Karpas-422 (cell line): Measurements from ENCODE around the gene LCE2D. TPM values are rescaled to one million over a fixed set of nuclear protein-coding genes. Genes with fewer than 3 reads are reported as not detected.
"Not testable (repeated sequence)": the region's sequence is repeated elsewhere in the genome, so short reads cannot be mapped to it uniquely, and the experiment has no call there.

Experiments
- DNase-seq: peaks from one replicate; pipeline ENCODE4 v3.0.0-alpha.2; 2015
- H2AFZ ChIP-seq: fragments of 200-600 bp; sonication (generic); 2 replicates; pipeline ENCODE4 v1.6.1; 2014; ENCODE audit warnings: antibody characterized with exemption, low read length, mixed read lengths
- H3K27ac ChIP-seq: fragments of 200-600 bp; sonication (generic); 2 replicates; pipeline ENCODE4 v1.5.1; 2014; ENCODE audit warnings: mild to moderate bottlenecking, low read length, moderate library complexity
- H3K27me3 ChIP-seq: fragments of 200-600 bp; sonication (generic); 2 replicates; pipeline ENCODE4 v1.6.1; 2014; ENCODE audit warnings: low read length, mixed read lengths
- H3K36me3 ChIP-seq: fragments of 200-600 bp; sonication (generic); 2 replicates; pipeline ENCODE4 v1.6.1; 2014; ENCODE audit warnings: low read length, mixed read lengths; ENCODE audit not compliant: insufficient read depth
- H3K4me1 ChIP-seq: fragments of 200-600 bp; sonication (generic); 2 replicates; pipeline ENCODE4 v1.6.1; 2014; ENCODE audit warnings: mild to moderate bottlenecking, low read length, mixed read lengths
- H3K4me2 ChIP-seq: fragments of 200-600 bp; sonication (generic); 2 replicates; pipeline ENCODE4 v1.6.1; 2014; ENCODE audit warnings: low read length, low read depth, mild to moderate bottlenecking; ENCODE audit not compliant: poor library complexity, severe bottlenecking
- H3K4me3 ChIP-seq: fragments of 200-600 bp; sonication (generic); 2 replicates; pipeline ENCODE4 v1.5.1; 2014; ENCODE audit warnings: mild to moderate bottlenecking, antibody characterized with exemption, low read length, mixed read lengths
- H3K79me2 ChIP-seq: fragments of 200-600 bp; sonication (generic); 2 replicates; pipeline ENCODE4 v1.6.1; 2014; ENCODE audit warnings: mild to moderate bottlenecking, low read length, mixed read lengths
- H3K9ac ChIP-seq: fragments of 200-600 bp; sonication (generic); 2 replicates; pipeline ENCODE4 v1.6.0; 2014; ENCODE audit warnings: low read length
- H3K9me2 ChIP-seq: fragments of 200-600 bp; sonication (generic), shearing (Covaris generic); replicated peaks from 2 replicates; pipeline ENCODE4 v1.6.0; 2014; ENCODE audit warnings: mild to moderate bottlenecking, low read length, moderate library complexity; ENCODE audit not compliant: insufficient read depth
- H3K9me3 ChIP-seq: fragments of 300-700, 200-600 bp; sonication (generic); 2 replicates; pipeline ENCODE4 v1.6.1; 2014; ENCODE audit warnings: low read length, mixed read lengths
- H4K20me1 ChIP-seq: fragments of 200-600 bp; sonication (generic); 2 replicates; pipeline ENCODE4 v1.6.1; 2014; ENCODE audit warnings: mild to moderate bottlenecking, antibody characterized with exemption, low read length, low read depth; ENCODE audit not compliant: insufficient read depth
- total RNA-seq: library from RNA; depleted of rRNA; stranded (reverse); fragments of >200 nt; shearing (Covaris generic); gene quantifications from 2 replicates; pipeline ENCODE4 v1.2.3, GENCODE V29; 2014; ENCODE audit warnings: low replicate concordance

LCE2D gene
- total RNA-seq, 1 experiment from 2014 or later: not detected

- Histone ChIP-seq H3K4me3 (no peak overlapping the region), H3K27me3 (no peaks in the 10 kb centered on the region), H4K20me1 (no peaks in the 10 kb centered on the region), H3K27ac (no peak overlapping the region), H3K9ac (no peak overlapping the region), H3K4me2 (no peak overlapping the region), H2AFZ (no peak overlapping the region), H3K36me3 (no peaks in the 10 kb centered on the region), H3K9me3 (no peaks in the 10 kb centered on the region), H3K9me2 (no peaks in the 10 kb centered on the region), H3K79me2 (no peaks in the 10 kb centered on the region), H3K4me1 (no peaks in the 10 kb centered on the region)
- no peak for DNase-seq
Observed at GRCh38 chr1:152643945-152644344, 19.2 kb upstream of the LCE2D start.

DNA sequence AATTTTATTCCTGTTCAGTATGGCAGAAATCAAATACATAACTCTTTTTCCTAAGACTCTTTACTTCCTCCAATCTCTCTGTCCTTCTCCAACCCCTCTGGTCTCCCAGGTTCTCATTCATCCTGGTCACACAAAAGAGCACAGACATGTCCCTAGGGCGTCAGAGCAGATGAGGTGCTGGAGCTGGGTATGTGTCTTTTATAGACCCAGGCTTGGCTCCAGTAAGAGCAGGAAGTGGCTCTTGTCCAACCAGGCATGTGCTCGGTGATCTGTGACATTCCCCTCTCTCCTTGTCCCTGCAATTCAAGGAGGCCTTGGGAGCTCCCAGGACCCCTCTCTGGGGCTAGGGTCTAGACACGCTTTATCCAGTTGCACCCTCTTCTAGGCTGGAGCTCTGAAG lies 18.0 kb upstream of the LCE2D start:
- Histone ChIP-seq H3K9me3 (no peaks in the 10 kb centered on the region), H3K27ac (no peak overlapping the region), H3K4me1 (no peaks in the 10 kb centered on the region), H3K4me2 (no peak overlapping the region), H3K4me3 (no peak overlapping the region), H4K20me1 (no peaks in the 10 kb centered on the region), H2AFZ (no peak overlapping the region), H3K9me2 (no peaks in the 10 kb centered on the region), H3K36me3 (no peaks in the 10 kb centered on the region), H3K79me2 (no peaks in the 10 kb centered on the region), H3K9ac (no peak overlapping the region), H3K27me3 (no peaks in the 10 kb centered on the region)
- no peak for DNase-seq

DNA sequence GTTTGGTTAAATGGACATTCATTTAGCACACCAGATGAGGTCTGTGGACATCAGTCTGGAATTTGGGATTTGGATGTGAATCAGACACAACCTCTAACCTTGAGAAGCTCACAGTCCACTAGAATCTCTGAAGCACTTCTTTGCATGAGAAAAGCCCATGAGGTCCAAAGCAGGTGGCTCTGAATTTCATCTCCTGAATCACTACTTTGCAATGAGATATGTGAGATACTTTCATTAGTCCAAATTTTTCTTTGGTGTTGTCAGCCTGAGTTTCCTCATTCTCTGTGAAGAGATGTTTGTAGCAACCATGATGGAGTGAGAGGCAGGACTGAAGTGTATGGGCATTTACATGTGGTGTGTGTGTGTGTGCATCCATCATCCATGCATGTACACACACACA lies 16.5 kb upstream of the LCE2D start:
- no peaks in the 10 kb centered on the region for H3K9me3 ChIP-seq
- H3K4me2 ChIP-seq: no peak overlapping the region
- no peak overlapping the region for H3K27ac ChIP-seq
- H2AFZ ChIP-seq: no peak overlapping the region
- no peak overlapping the region for H3K4me3 ChIP-seq
- no peaks in the 10 kb centered on the region for H3K9me2 ChIP-seq
- H3K79me2 ChIP-seq: no peaks in the 10 kb centered on the region
- no peak overlapping the region for H3K9ac ChIP-seq
- no peaks in the 10 kb centered on the region for H3K4me1 ChIP-seq
- no peak for DNase-seq
- H3K36me3 ChIP-seq: no peaks in the 10 kb centered on the region
- no peaks in the 10 kb centered on the region for H3K27me3 ChIP-seq
- H4K20me1 ChIP-seq: no peaks in the 10 kb centered on the region

DNA sequence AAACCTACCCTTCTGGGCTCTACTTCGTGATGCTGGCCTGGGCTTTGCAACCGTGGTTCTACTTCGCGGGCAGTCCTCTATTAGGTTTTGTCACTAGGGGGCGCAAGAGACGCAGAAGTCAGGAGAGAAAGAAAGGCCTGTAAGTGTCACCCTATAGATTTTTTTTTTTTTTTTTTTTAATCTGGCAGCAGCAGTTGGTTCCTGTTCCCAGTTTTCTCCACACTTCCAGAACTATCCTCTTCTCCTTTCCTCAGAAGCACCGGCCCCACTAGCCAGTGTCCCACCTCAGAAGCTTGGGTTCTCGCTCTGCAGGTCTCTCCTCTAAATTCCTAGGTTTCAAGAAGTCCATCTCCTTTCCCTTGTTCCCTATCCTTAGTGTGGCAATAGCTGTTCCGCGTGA lies 9.1 kb upstream of the LCE2D start:
- Histone ChIP-seq H3K27ac (no peak overlapping the region), H3K4me3 (no peak overlapping the region), H3K9me2 (no peaks in the 10 kb centered on the region), H3K9me3 (no peaks in the 10 kb centered on the region), H3K4me2 (no peak overlapping the region), H4K20me1 (no peaks in the 10 kb centered on the region), H3K27me3 (no peaks in the 10 kb centered on the region), H2AFZ (no peak overlapping the region), H3K9ac (no peak overlapping the region), H3K36me3 (no peaks in the 10 kb centered on the region), H3K79me2 (no peaks in the 10 kb centered on the region), H3K4me1 (no peaks in the 10 kb centered on the region)
- peak; percentile 91 for DNase-seq

DNA sequence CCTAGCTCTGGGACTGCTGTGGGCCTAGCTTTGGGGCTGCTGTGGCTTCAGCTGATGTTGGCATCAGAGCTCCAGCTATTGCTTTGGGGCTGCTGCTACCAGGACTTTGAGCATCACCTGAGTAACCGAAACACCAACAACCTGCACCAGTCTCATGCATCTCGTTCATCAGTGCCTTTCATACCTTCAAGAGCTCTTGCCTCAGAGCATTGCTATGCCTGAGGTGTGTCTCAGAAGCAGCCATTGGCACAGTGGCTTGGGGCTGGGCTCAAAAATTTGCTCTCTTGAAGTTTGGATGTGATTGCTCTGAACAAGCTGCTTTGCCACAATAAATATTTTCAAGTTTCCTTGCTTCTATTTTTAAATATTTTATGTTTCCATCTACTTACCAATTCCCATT lies 6.7 kb upstream of the LCE2D start:
- no peak overlapping the region for H3K4me2 ChIP-seq
- no peaks in the 10 kb centered on the region for H4K20me1 ChIP-seq
- H3K27ac ChIP-seq: no peak overlapping the region
- H3K4me1 ChIP-seq: no peaks in the 10 kb centered on the region
- no peaks in the 10 kb centered on the region for H3K36me3 ChIP-seq
- no peak overlapping the region for H2AFZ ChIP-seq
- H3K27me3 ChIP-seq: no peaks in the 10 kb centered on the region
- no peaks in the 10 kb centered on the region for H3K79me2 ChIP-seq
- H3K4me3 ChIP-seq: no peak overlapping the region
- no peak for DNase-seq
- no peak overlapping the region for H3K9ac ChIP-seq
- H3K9me3 ChIP-seq: no peaks in the 10 kb centered on the region
- no peaks in the 10 kb centered on the region for H3K9me2 ChIP-seq

DNA sequence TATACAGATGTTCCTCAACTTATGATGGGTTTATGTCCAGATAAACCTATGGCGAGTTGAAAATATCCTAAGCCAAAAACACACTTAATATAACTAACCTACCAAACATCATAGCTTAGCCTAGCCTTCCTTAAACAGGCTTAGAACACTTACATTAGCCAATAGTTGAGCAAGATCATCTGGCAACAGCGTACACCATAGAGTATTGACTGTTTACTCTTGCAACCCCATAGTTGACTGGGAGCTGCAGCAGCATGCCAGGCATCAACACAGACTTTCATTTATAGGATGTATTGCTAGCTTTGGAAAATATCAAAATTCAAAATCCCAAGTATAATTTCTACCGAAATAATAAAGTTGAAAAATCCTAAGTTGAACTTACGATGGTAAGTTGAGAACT lies 5.5 kb upstream of the LCE2D start:
- Histone ChIP-seq H3K4me3 (no peak overlapping the region), H3K4me1 (no peaks in the 10 kb centered on the region), H4K20me1 (no peaks in the 10 kb centered on the region), H3K9me2 (no peaks in the 10 kb centered on the region), H3K9me3 (no peaks in the 10 kb centered on the region), H3K4me2 (no peak overlapping the region), H3K27ac (no peak overlapping the region), H3K27me3 (no peaks in the 10 kb centered on the region), H3K9ac (no peak overlapping the region), H3K79me2 (no peaks in the 10 kb centered on the region), H3K36me3 (no peaks in the 10 kb centered on the region), H2AFZ (no peak overlapping the region)
- no peak for DNase-seq

GRCh38 chr1:152658649-152659048 lies 4.5 kb upstream of the LCE2D start:
- no peak overlapping the region for H2AFZ ChIP-seq
- H3K27me3 ChIP-seq: no peaks in the 10 kb centered on the region
- H3K27ac ChIP-seq: no peak overlapping the region
- no peaks in the 10 kb centered on the region for H4K20me1 ChIP-seq
- no peaks in the 10 kb centered on the region for H3K4me1 ChIP-seq
- no peaks in the 10 kb centered on the region for H3K9me2 ChIP-seq
- H3K36me3 ChIP-seq: no peaks in the 10 kb centered on the region
- no peaks in the 10 kb centered on the region for H3K79me2 ChIP-seq
- no peaks in the 10 kb centered on the region for H3K9me3 ChIP-seq
- DNase-seq: no peak
- no peak overlapping the region for H3K4me3 ChIP-seq
- no peak overlapping the region for H3K4me2 ChIP-seq
- H3K9ac ChIP-seq: no peak overlapping the region

GRCh38 chr1:152666171-152666570 lies 3.0 kb downstream of the LCE2D start:
- not testable (repeated sequence) for H3K27ac ChIP-seq, H3K4me1 ChIP-seq, H3K9me2 ChIP-seq, H2AFZ ChIP-seq, H3K36me3 ChIP-seq, H3K9ac ChIP-seq, H4K20me1 ChIP-seq, H3K9me3 ChIP-seq, H3K4me2 ChIP-seq, H3K4me3 ChIP-seq, DNase-seq, H3K27me3 ChIP-seq, H3K79me2 ChIP-seq

DNA sequence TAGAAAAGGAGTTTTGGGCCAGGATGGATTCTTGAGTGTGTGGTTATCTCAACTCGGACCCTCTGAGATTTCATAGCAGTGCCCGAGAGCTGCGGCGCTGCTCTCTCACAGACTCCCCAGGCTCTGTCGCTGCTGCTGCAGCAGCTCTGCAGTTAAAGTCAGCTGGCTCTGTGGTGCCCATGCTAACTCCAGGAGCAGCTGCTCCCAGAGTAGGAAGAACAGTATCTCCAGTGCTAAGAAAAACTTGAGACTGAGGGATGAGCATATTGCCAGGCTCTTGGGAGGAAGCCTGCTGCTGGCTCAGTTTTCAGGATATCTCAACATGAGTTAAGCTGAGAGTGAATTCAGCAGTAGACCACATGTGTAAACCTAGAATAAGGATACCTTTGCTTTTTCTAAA lies 4.5 kb downstream of the LCE2D start:
- Histone ChIP-seq H3K27me3 (no peaks in the 10 kb centered on the region), H3K4me3 (no peak overlapping the region), H3K79me2 (no peaks in the 10 kb centered on the region), H3K36me3 (no peaks in the 10 kb centered on the region), H2AFZ (no peak overlapping the region), H3K9me2 (no peaks in the 10 kb centered on the region), H3K27ac (no peak overlapping the region), H3K9ac (no peak overlapping the region), H3K9me3 (no peaks in the 10 kb centered on the region), H3K4me1 (no peaks in the 10 kb centered on the region), H3K4me2 (no peak overlapping the region), H4K20me1 (no peaks in the 10 kb centered on the region)
- DNase-seq: no peak
